HepG2 (cell line): ENCODE data around the gene UPF3A. TPM values are rescaled to one million over a fixed set of nuclear protein-coding genes. Genes with fewer than 3 reads are reported as not detected.

Experiments used
- ARNT2 ChIP-seq: sonication (generic); formaldehyde crosslinking; IDR thresholded peaks from 2 replicates; pipeline ENCODE4 v1.8.0; 2022; ENCODE audit warnings: mild to moderate bottlenecking, low read depth, missing genetic modification reagents, moderate library complexity
- CHCHD3 ChIP-seq: sonication (generic); formaldehyde crosslinking; IDR thresholded peaks from 2 replicates; pipeline ENCODE4 v1.8.0; 2022; ENCODE audit warnings: mild to moderate bottlenecking, missing genetic modification reagents, moderate library complexity
- DR1 ChIP-seq: sonication (generic); formaldehyde crosslinking; IDR thresholded peaks from 2 replicates; pipeline ENCODE4 v1.8.0; 2021; ENCODE audit warnings: mild to moderate bottlenecking, missing genetic modification reagents, inconsistent platforms
- E2F5 ChIP-seq: sonication (generic); formaldehyde crosslinking; conservative IDR thresholded peaks from 2 replicates; pipeline ENCODE4 v1.4.0; 2020; ENCODE audit warnings: missing genetic modification reagents
- GFI1 ChIP-seq: sonication (generic); formaldehyde crosslinking; IDR thresholded peaks from 2 replicates; pipeline ENCODE4 v1.5.0; 2020; ENCODE audit warnings: missing genetic modification reagents, mild to moderate bottlenecking, borderline replicate concordance
- HIVEP1 ChIP-seq: sonication (generic); formaldehyde crosslinking; IDR thresholded peaks from 2 replicates; pipeline ENCODE4 v1.4.0; 2020; ENCODE audit warnings: mild to moderate bottlenecking, missing genetic modification reagents
- HOXA3 ChIP-seq: sonication (generic); formaldehyde crosslinking; IDR thresholded peaks from 2 replicates; pipeline ENCODE4 v1.5.0; 2020; ENCODE audit warnings: missing genetic modification reagents
- IKZF5 ChIP-seq: IDR thresholded peaks from 2 replicates; pipeline ENCODE4 v1.6.1; 2018; ENCODE audit warnings: missing genetic modification reagents, mild to moderate bottlenecking, missing compliant biosample characterization
- JUNB ChIP-seq: sonication (generic); formaldehyde crosslinking; IDR thresholded peaks from 2 replicates; pipeline ENCODE4 v1.8.0; 2022; ENCODE audit warnings: missing genetic modification reagents, mild to moderate bottlenecking, borderline replicate concordance
- MEF2D ChIP-seq: sonication (generic); formaldehyde crosslinking; IDR thresholded peaks from 2 replicates; pipeline ENCODE4 v1.5.1; 2020; ENCODE audit warnings: mild to moderate bottlenecking, missing genetic modification reagents
- PAWR ChIP-seq: sonication (generic); formaldehyde crosslinking; IDR thresholded peaks from 2 replicates; pipeline ENCODE4 v1.4.0; 2020; ENCODE audit warnings: missing genetic modification reagents, mild to moderate bottlenecking, borderline replicate concordance
- PHF8 ChIP-seq: sonication (generic); formaldehyde crosslinking; IDR thresholded peaks from 2 replicates; pipeline ENCODE4 v1.5.0; 2020; ENCODE audit warnings: missing genetic modification reagents
- PREB ChIP-seq: sonication (generic); formaldehyde crosslinking; IDR thresholded peaks from 2 replicates; pipeline ENCODE4 v1.4.0; 2020; ENCODE audit warnings: missing genetic modification reagents
- SP2 ChIP-seq: sonication (generic); formaldehyde crosslinking; IDR thresholded peaks from 2 replicates; pipeline ENCODE4 v1.5.1; 2020; ENCODE audit warnings: mild to moderate bottlenecking, missing genetic modification reagents
- TFDP2 ChIP-seq: sonication (generic); formaldehyde crosslinking; IDR thresholded peaks from 2 replicates; pipeline ENCODE4 v1.4.0; 2020; ENCODE audit warnings: missing genetic modification reagents
- TFE3 ChIP-seq: IDR thresholded peaks from 2 replicates; pipeline ENCODE4 v1.6.1; 2016
- THAP11 ChIP-seq: IDR thresholded peaks from 2 replicates; pipeline ENCODE4 v1.6.1; 2016; ENCODE audit warnings: missing biosample characterization, missing genetic modification reagents
- ZBTB34 ChIP-seq: sonication (generic); formaldehyde crosslinking; IDR thresholded peaks from 2 replicates; pipeline ENCODE4 v1.8.0; 2022; ENCODE audit warnings: mild to moderate bottlenecking, missing genetic modification reagents
- ZNF138 ChIP-seq: sonication (generic); formaldehyde crosslinking; IDR thresholded peaks from 2 replicates; pipeline ENCODE4 v1.5.0; 2020; ENCODE audit warnings: mild to moderate bottlenecking, low read depth, missing genetic modification reagents
- ZNF207 ChIP-seq: fragments of 450-650 bp; IDR thresholded peaks from 2 replicates; pipeline ENCODE4 v1.6.1; 2016; ENCODE audit warnings: antibody characterized with exemption, borderline replicate concordance
- ZNF703 ChIP-seq: sonication (generic); formaldehyde crosslinking; IDR thresholded peaks from 2 replicates; pipeline ENCODE4 v1.5.1; 2020; ENCODE audit warnings: missing genetic modification reagents, mild to moderate bottlenecking, moderate library complexity, borderline replicate concordance
- ZNF776 ChIP-seq: sonication (generic); formaldehyde crosslinking; IDR thresholded peaks from 2 replicates; pipeline ENCODE4 v1.4.0; 2020; ENCODE audit warnings: mild to moderate bottlenecking, missing genetic modification reagents
- polyA plus RNA-seq, 8 experiments: library from polyadenylated mRNA; depleted of rRNA in 3 of 8; stranded (reverse) in 7 of 8; unstranded in 1 of 8; fragments of >200 nt; fragmentation: Illumina TruSeq in 4 of 8; extraction: Trizol in 4 of 8; gene quantifications; 2 replicates each; pipeline versions ENCODE4 v1.2.1 to v1.2.3, GENCODE V29; 2011 to 2016; ENCODE audit warnings: low read depth in 4 of 8, missing spikeins in 1 of 8, mixed read lengths in 1 of 8; ENCODE audit not compliant: insufficient read depth in 1 of 8
- total RNA-seq, 5 experiments: library from RNA; depleted of rRNA; stranded (reverse); fragments of >200 nt; fragmentation: Illumina TruSeq; extraction: Trizol; gene quantifications; 2 replicates each; pipeline ENCODE4 v1.2.3, GENCODE V29; 2016; ENCODE audit warnings: low read depth in 1 of 5

UPF3A gene
- total and polyA plus RNA-seq, 2 of the 13 experiments (the other 11 are each of a cell fraction or from before 2014, with no cell fraction given), result 60.2 to 63.8 TPM

- no peak for TF ChIP-seq ZBTB34
- TF ChIP-seq ARNT2, result peak; percentile 98
- TF ChIP-seq GFI1, result no peak
- TF ChIP-seq E2F5, result peak; percentile 95
- TF ChIP-seq PHF8 (CRISPR knock-in tag), result peak; percentile 82
- no peak for TF ChIP-seq PAWR (CRISPR knock-in tag)
- no peak for TF ChIP-seq HIVEP1 (CRISPR knock-in tag)
- TF ChIP-seq SP2 (CRISPR knock-in tag), result peak; percentile 73
- peak; percentile 85 for TF ChIP-seq THAP11
- TF ChIP-seq MEF2D, result 0 out of 2 replicates have a peak, but pooled peaks have one; percentile 17
- TF ChIP-seq DR1, result peak; percentile 43; the same call in 1 of the 2 replicates
- peak; percentile 99 for TF ChIP-seq TFDP2 (CRISPR knock-in tag)
- TF ChIP-seq ZNF138 (CRISPR knock-in tag), result peak; percentile 68; the same call in 1 of the 2 replicates
- TF ChIP-seq PREB (CRISPR knock-in tag), result 0 out of 2 replicates have a peak, but pooled peaks have one; percentile 52
- TF ChIP-seq IKZF5 (CRISPR knock-in tag), result peak; percentile 72
- TF ChIP-seq HOXA3 (CRISPR knock-in tag), result peak; percentile 89
- no peak for TF ChIP-seq JUNB (CRISPR knock-in tag)
- TF ChIP-seq ZNF776, result peak; percentile 41; the same call in 1 of the 2 replicates
- no peak for TF ChIP-seq ZNF207
- no peak for TF ChIP-seq ZNF703 (CRISPR knock-in tag)
- peak; percentile 50; the same call in 1 of the 2 replicates for TF ChIP-seq TFE3 (CRISPR knock-in tag)
- peak; percentile 94 for TF ChIP-seq CHCHD3 (CRISPR knock-in tag)
Observed at GRCh38 chr13:114314074-114314912, 32.9 kb downstream of the UPF3A start, which contains the start of gene CHAMP1 (continued).
